PC-9 (cell line): ENCODE measurements around the gene PGBD5. TPM values are rescaled to one million over a fixed set of nuclear protein-coding genes. Genes with fewer than 3 reads are reported as not detected.

ENCODE experiments used
- BruUV-seq: library from RNA; stranded (reverse); fragments of 400-500 nt; replicated peaks from 2 replicates; lab custom pipeline; 2021; lab: Mats Ljungman, UMichigan
- CTCF ChIA-PET: fragments of 300-600 bp; sonication (Branson Sonifier 250); formaldehyde crosslinking; loops from one replicate; lab custom pipeline; 2022; ENCODE audit warnings: antibody characterized with exemption; lab: Charles Lee
- POLR2A ChIA-PET: fragments of 300-600 bp; sonication (Branson Sonifier 250); formaldehyde crosslinking; loops from one replicate; lab custom pipeline; 2022; ENCODE audit warnings: antibody characterized with exemption; ENCODE audit not compliant: unreplicated experiment; lab: Charles Lee
- DNase-seq, 2 experiments: peaks; one replicate each; pipeline versions ENCODE4 v3.0.0 to v3.0.0-alpha.2; 2015 to 2022; ENCODE audit warnings: mixed read lengths in 1 of 2
- H2AFZ ChIP-seq: fragments of 200-600 bp; sonication (generic); 2 replicates; pipeline ENCODE4 v1.8.1; 2017; ENCODE audit warnings: antibody characterized with exemption
- H3F3A ChIP-seq: fragments of 200-600 bp; sonication (generic); 2 replicates; pipeline ENCODE4 v1.8.1; 2017; ENCODE audit warnings: antibody characterized with exemption, mild to moderate bottlenecking, low read depth; ENCODE audit not compliant: insufficient read depth
- H3K27ac ChIP-seq: fragments of 200-600 bp; sonication (generic); 2 replicates; pipeline ENCODE4 v1.6.1; 2016; ENCODE audit warnings: mixed run types
- H3K27me3 ChIP-seq: fragments of 200-600 bp; sonication (generic); 2 replicates; pipeline ENCODE4 v1.6.1; 2016; ENCODE audit warnings: low read depth, mixed run types; ENCODE audit not compliant: insufficient read depth
- H3K36me3 ChIP-seq: fragments of 200-600 bp; sonication (generic); 2 replicates; pipeline ENCODE4 v1.6.1; 2016; ENCODE audit warnings: low read depth, mixed run types
- H3K4me1 ChIP-seq: fragments of 200-600 bp; sonication (generic); replicated peaks from 2 replicates; pipeline ENCODE4 v1.6.1; 2016; ENCODE audit warnings: mixed run types; ENCODE audit not compliant: insufficient read depth
- H3K4me2 ChIP-seq: fragments of 200-600 bp; sonication (generic); 2 replicates; pipeline ENCODE4 v1.6.1; 2017; ENCODE audit warnings: mixed run types
- H3K4me3 ChIP-seq: fragments of 200-600 bp; sonication (generic); 2 replicates; pipeline ENCODE4 v1.6.1; 2016; ENCODE audit warnings: mixed run types
- H3K79me2 ChIP-seq: fragments of 200-600 bp; sonication (generic); 2 replicates; pipeline ENCODE4 v1.6.1; 2017; ENCODE audit warnings: low read depth, mixed run types
- H3K9me2 ChIP-seq: fragments of 200-600 bp; sonication (generic); 2 replicates; pipeline ENCODE4 v1.8.1; 2017; ENCODE audit warnings: mild to moderate bottlenecking; ENCODE audit not compliant: insufficient read depth
- H3K9me3 ChIP-seq: fragments of 200-600 bp; sonication (generic); 2 replicates; pipeline ENCODE4 v1.8.1; 2016; ENCODE audit warnings: low read depth; ENCODE audit not compliant: insufficient read depth
- H4K20me1 ChIP-seq: fragments of 200-600 bp; sonication (generic); 2 replicates; pipeline ENCODE4 v1.8.1; 2017; ENCODE audit not compliant: insufficient read depth
- EZH2 ChIP-seq: fragments of 200-600 bp; sonication (generic); IDR thresholded peaks from 2 replicates; pipeline ENCODE4 v1.8.0; 2017; ENCODE audit warnings: antibody characterized with exemption, low read depth
- intact Hi-C: fragments of 100-400 bp; cut with micrococcal nuclease; formaldehyde crosslinking; loops from one replicate; pipeline ENCODE4 v1.10.0; 2022; ENCODE audit not compliant: unreplicated experiment
- total RNA-seq: library from RNA; stranded (reverse); gene quantifications from 2 replicates; pipeline ENCODE4 v1.2.3, GENCODE V29; 2021
- TF ChIP-seq, protein P1 (sequence below): fragments of 200-600 bp; sonication (generic); conservative IDR thresholded peaks from 2 replicates; pipeline ENCODE4 v1.6.1; 2017; ENCODE audit warnings: mixed run types, antibody characterized with exemption, mild to moderate bottlenecking, moderate library complexity

Gene PGBD5
- total RNA-seq, 1 experiment from 2014 or later: not detected

GRCh38 chr1:230317823-230318819, 108.0 kb downstream of the PGBD5 start:
- Histone ChIP-seq H3K4me2 (no peak overlapping the region), H3K27ac (no peak overlapping the region), H3K36me3 (no peaks in the 10 kb centered on the region), H3K79me2 (no peaks in the 10 kb centered on the region), H3K4me3 (no peak overlapping the region), H3K4me1 (no peaks in the 10 kb centered on the region), H3K9me2 (no peaks in the 10 kb centered on the region), H3F3A (no peaks in the 10 kb centered on the region), H4K20me1 (no peaks in the 10 kb centered on the region), H2AFZ (no peak overlapping the region), H3K27me3 (peaks cover 51% of the 10 kb centered on the region), H3K9me3 (no peaks in the 10 kb centered on the region)
- ChIA-PET CTCF (no interaction called here), POLR2A (no interaction called here)
- no peak for DNase-seq
- intact Hi-C loops: loop anchor here (10.0 kb wide), 1 partner anchor 813 kb away; the partner anchor contains the start of gene NUP133
- no TSS peak for BruUV-seq
- TF ChIP-seq, protein P1, sequence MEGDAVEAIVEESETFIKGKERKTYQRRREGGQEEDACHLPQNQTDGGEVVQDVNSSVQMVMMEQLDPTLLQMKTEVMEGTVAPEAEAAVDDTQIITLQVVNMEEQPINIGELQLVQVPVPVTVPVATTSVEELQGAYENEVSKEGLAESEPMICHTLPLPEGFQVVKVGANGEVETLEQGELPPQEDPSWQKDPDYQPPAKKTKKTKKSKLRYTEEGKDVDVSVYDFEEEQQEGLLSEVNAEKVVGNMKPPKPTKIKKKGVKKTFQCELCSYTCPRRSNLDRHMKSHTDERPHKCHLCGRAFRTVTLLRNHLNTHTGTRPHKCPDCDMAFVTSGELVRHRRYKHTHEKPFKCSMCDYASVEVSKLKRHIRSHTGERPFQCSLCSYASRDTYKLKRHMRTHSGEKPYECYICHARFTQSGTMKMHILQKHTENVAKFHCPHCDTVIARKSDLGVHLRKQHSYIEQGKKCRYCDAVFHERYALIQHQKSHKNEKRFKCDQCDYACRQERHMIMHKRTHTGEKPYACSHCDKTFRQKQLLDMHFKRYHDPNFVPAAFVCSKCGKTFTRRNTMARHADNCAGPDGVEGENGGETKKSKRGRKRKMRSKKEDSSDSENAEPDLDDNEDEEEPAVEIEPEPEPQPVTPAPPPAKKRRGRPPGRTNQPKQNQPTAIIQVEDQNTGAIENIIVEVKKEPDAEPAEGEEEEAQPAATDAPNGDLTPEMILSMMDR: no peak
- TF ChIP-seq EZH2: no peak

DNA sequence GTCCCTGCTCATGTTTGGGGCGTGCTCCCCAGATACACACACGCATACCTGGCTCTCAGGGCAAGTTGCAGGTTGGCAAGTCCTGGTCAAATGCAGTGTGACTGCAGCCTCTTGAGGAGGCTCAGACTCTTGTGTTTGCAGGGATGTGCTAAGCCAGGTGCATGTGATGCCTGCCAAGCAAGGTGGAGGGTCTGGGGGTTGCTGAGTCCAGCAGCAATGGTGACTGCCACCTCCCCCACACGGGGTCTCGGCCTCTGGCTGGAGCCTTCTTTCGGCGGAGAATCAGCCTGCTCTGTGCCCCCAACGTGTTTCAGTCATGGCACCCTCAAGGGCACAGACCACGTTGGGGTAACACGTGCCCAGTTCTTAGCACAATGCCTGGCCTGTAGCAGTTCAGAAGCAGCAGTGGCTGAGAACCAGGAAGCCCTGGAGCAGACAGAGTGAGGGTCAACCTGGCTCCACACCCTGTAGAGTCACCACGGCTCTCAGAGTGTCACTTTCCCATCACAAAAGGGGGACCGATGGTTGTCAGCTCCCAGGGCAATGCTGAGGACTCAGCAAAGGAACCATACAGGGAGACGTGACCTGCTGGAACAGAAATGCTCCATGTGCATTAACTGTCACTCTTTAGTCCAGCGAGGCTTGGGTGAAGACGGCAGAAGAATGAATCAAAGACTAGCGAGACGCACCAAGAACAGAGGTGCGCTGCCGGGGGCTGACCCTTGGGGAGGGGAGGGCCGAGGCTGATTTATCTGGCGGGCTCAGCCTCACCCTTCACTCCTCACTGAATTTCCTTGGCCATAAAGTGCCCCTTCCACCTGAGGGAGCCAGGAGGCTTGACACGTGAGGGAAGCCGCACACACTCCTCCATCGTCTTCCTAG, 109.0 kb downstream of the PGBD5 start:
- no peak for TF ChIP-seq EZH2
- TF ChIP-seq, protein P1: no peak
- intact Hi-C loops: loop anchor here (10.0 kb wide), 1 partner anchor 812 kb away; the partner anchor contains the start of gene NUP133
- no peaks in the 10 kb centered on the region for H3K9me2 ChIP-seq
- H3K4me2 ChIP-seq: no peak overlapping the region
- H3K36me3 ChIP-seq: no peaks in the 10 kb centered on the region
- CTCF ChIA-PET: no interaction called here
- BruUV-seq: no TSS peak
- H3K27ac ChIP-seq: no peak overlapping the region
- no peak overlapping the region for H2AFZ ChIP-seq
- H3F3A ChIP-seq: no peaks in the 10 kb centered on the region
- peaks cover 46% of the 10 kb centered on the region for H3K27me3 ChIP-seq
- no peak for DNase-seq
- no peaks in the 10 kb centered on the region for H3K9me3 ChIP-seq
- H4K20me1 ChIP-seq: no peaks in the 10 kb centered on the region
- H3K4me1 ChIP-seq: no peaks in the 10 kb centered on the region
- H3K79me2 ChIP-seq: no peaks in the 10 kb centered on the region
- POLR2A ChIA-PET: no interaction called here
- no peak overlapping the region for H3K4me3 ChIP-seq

- no peak for DNase-seq
- Histone ChIP-seq H3K4me2 (no peak overlapping the region), H3K79me2 (no peaks in the 10 kb centered on the region), H3K27me3 (peaks cover 42% of the 10 kb centered on the region), H3K27ac (no peak overlapping the region), H3K9me2 (no peaks in the 10 kb centered on the region), H2AFZ (no peak overlapping the region), H3F3A (no peaks in the 10 kb centered on the region), H3K9me3 (no peaks in the 10 kb centered on the region), H3K4me3 (no peak overlapping the region), H3K36me3 (no peaks in the 10 kb centered on the region), H3K4me1 (no peaks in the 10 kb centered on the region), H4K20me1 (no peaks in the 10 kb centered on the region)
- TF ChIP-seq, protein P1: no peak
- TF ChIP-seq EZH2: no peak
- CTCF ChIA-PET: no interaction called here
- POLR2A ChIA-PET: no interaction called here
- intact Hi-C loops: loop anchor here (10.0 kb wide), 1 partner anchor 810 kb away; the partner anchor contains the start of gene NUP133
- no TSS peak for BruUV-seq
Measured at GRCh38 chr1:230315099-230315498, 111.0 kb downstream of the PGBD5 start.
